TTC549 (cell line): ENCODE measurements around the gene ZP1.
"Not testable (repeated sequence)": the region's sequence is repeated elsewhere in the genome, so short reads cannot be mapped to it uniquely, and the experiment has no call there.

Experiments used
- FAIRE-seq: peaks from 2 replicates; lab custom pipeline; 2012; peaks lifted over from hg19 to GRCh38; lab: Jason Lieb, UNC

ZP1 gene, protein sequence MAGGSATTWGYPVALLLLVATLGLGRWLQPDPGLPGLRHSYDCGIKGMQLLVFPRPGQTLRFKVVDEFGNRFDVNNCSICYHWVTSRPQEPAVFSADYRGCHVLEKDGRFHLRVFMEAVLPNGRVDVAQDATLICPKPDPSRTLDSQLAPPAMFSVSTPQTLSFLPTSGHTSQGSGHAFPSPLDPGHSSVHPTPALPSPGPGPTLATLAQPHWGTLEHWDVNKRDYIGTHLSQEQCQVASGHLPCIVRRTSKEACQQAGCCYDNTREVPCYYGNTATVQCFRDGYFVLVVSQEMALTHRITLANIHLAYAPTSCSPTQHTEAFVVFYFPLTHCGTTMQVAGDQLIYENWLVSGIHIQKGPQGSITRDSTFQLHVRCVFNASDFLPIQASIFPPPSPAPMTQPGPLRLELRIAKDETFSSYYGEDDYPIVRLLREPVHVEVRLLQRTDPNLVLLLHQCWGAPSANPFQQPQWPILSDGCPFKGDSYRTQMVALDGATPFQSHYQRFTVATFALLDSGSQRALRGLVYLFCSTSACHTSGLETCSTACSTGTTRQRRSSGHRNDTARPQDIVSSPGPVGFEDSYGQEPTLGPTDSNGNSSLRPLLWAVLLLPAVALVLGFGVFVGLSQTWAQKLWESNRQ

DNA sequence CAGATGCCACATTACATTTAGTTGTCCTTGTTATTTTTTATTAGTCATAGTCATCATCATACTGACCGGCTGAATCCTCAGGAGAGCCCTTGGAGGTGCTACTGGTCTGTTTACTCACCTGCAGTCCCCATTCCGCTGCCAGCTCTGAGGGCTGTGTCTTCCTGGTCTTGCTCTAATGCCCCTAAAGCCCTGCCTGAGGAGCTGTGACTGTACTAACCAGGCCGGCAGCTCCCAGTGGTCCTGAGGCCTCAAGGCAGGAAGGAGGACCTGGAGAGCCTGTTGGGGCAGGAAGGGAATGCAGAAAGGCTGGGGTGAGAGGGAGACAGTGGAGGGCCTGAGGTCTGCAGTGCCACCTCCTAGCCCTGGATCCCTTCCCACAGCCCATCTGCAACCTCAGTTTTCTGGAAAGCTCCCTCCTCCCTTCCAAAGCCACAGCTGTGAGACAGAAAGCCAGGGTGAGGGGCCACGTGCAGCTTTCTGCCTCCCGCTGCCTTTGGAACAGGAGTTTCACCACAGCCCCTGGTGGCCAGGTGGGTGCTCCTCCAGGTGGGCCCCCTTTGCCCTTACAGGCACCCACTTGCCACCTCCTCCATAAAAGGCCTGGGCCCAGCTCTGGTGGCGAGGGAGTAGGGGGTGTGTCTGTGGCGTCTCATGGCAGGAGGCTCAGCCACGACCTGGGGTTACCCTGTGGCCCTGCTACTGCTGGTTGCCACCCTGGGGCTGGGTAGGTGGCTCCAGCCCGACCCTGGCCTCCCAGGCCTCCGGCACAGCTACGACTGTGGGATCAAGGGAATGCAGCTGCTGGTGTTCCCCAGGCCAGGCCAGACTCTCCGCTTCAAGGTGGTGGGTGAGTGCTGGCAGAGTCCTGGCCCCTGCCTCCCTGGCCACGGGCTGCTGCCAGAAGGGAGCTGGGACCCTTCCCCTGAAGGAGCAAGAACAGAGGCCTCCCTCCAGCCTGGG, at the start of gene ZP1:
TSS of gene ZP1 (plus strand) at position 632 of the 960 bp plus-strand sequence. CDS start at position 652, 20 bp downstream.
- FAIRE-seq: no peak

DNA sequence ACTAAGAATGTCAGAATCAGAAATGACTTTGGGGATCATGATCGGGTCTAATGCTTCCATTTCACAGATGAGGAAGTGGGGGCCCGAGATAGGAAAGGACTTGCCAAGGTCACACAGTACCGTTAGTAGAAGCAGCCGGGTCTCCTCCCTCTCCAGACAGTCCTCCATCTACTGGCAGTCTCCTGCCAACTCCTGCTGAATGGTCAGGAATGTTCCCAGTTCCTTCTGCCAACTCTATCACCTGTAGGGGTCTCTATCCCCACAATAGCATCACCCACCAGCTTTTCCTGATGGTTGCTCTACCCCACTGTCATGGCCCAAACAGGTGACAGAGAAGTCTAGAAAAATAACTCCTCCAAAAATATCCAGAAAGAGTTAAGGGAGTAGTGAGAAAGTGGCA, 49.3 kb upstream of the ZP1 start:
- no peak for FAIRE-seq

DNA sequence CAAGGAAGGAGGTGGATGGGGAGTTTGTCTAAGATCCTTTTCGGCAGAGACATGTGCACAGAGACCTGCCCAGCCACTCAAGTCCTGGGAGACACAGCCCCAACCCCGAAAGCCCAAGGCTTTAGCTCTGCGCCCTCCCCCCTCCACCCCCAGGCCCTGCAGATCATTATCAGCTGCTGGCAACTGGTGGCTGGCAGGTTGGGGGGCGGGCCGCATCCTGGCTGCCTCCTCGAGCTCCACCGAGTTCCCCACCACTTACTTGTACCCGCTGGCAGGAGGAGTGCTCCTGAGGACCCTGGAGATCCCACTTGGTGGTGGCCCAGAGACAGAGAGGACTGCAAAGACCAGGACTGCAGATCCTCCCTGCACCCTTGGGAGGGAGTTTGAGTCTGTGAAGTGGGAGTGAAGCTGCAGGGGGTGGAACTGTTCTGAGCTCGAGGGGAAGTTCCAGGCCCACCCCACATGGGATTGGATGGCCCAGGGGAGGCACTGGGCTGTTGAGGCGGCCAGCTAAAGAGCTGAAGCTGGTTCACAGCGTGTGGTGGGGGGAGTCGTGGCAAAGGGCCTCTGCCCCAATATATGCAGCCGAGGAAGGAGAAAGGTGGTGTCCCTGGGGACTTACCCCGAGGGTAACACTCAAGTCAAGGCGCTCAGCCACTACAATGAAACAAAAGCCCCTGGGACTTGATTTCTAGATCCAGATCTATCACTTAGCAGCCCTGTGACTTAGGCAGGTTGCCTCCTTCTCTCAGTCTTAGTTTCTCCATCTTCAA, 45.3 kb upstream of the ZP1 start:
- FAIRE-seq: no peak

DNA sequence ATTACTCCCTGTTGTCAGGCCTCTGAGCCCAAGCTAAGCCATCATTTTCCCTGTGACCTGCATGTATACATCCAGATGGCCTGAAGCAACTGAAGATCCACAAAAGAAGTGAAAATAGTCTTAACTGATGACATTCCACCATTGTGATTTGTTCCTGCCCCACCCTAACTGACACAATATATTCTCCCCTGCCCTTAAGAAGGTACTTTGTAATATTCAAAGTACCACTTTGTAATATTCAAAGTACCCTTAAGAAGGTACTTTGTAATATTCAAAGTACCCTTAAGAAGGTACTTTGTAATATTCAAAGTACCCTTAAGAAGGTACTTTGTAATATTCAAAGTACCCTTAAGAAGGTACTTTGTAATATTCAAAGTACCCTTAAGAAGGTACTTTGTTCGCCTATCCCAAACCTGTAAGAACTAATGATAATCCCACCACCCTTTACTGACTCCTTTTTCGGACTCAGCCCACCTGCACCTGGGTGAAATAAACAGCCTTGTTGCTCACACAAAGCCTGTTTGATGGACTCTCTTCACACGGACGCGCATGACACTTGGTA, 43.5 kb upstream of the ZP1 start:
- not testable (repeated sequence) for FAIRE-seq

DNA sequence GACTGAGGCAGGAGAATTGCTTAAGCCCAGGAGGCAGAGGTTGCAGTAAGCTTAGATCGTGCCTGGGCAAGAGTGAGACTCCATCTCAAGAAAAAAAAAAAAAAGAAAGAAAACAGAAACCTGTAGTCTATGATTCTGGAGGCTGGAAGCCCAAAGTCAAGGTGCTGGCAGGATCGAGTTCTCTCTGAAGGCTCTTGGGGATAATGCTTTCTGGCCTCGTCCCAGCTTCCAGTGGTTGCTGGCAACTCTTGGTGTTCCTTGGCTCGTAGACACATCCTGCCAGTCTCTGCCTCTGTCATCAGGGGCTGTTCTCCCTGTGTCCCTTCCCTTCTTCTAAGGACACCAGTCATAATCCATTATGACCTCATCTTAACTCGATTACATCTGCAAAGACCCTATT, 42.2 kb upstream of the ZP1 start:
- no peak for FAIRE-seq

DNA sequence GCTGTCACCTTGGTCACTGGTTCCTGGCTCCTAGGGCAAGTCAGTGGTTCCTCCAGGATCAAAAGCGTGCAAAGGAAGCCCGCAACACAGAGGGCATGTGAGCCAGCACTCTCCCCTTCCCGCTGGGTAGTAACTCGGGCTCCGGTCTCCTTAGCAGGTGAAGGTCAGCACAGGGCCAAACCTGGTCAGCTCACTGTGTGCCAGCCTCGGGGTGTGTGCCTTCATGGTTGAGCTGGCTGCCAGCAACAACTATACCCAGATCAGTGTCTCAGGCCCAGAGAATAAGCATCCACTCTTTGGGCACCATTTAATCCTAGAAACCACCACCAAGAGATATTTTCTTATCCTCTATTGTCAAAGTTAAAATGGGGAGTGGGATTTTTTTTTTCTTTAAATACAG, 41.6 kb upstream of the ZP1 start:
- FAIRE-seq: no peak

DNA sequence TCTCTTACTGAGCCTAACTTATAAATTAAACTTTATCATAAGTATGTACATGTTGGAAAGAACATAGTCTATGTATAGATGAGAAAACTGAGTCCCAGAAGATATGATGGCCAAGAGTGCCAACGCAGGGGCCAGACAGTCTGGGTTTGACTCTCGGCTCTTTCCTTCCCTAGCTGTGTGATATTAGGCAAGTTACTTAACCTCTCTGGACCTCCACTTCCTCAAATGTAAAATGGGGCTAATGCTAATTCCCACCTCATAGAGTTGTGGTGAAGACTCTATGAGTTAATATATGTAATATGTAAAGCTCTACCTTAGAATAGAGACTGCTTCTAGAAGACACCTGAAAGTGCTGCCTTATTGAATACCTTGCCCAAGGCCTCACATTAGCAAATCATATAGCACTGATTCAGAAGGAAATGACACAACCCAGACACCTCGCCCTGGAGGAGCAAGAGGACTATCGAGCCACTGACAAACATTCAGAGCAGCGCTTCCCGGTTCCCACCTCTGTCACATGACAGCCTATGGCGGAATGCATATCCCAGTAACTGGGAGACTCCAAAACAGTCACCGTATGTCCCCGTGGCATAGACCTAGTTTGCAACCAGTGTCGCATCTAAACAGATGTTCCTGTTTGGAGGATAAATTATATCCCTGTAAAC, 36.7 kb upstream of the ZP1 start:
- no peak for FAIRE-seq

DNA sequence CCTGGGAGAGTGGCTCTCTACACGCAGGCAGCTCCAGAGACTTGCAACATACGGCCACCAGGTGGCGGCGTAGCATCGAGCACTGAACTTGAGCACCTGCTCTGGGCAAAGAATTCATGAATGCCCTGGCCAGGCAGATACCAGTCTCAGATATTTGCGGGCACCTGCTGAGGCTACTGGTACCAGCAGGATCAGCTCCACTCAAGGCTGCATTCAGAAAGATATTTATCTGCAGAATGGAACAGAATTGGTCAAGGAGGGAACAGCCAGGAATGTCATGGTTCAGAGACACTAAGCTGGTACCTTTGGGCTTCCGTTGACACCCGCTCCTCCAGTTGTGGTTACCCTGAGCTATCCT, 36.2 kb upstream of the ZP1 start:
- no peak for FAIRE-seq

DNA sequence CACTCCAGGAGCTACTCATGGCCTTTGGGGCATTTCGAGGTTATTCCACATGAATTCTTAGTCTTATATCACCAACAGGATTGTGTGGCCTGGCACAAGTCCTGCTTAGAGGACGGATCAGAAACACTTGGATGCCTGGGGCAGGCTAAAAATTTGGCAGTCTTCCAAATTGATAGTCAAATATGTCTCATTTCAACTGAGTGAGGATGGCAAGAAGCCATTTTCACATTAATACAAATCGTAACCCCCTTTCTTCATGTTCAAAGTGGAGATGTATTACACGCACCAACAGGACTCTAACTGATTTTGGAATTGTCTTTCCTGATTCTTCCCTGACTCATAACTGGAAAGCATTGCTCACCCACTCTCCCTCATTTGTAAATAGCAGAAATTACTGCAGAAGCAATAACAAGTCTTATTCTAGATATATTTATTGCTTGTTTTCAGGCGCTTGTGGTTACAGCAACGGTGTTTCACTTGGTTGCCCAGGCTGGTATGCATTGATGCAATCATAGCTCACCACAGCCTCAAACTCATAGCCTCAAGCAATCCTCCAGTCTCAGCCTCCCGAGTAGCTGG, 35.8 kb upstream of the ZP1 start:
- no peak for FAIRE-seq

DNA sequence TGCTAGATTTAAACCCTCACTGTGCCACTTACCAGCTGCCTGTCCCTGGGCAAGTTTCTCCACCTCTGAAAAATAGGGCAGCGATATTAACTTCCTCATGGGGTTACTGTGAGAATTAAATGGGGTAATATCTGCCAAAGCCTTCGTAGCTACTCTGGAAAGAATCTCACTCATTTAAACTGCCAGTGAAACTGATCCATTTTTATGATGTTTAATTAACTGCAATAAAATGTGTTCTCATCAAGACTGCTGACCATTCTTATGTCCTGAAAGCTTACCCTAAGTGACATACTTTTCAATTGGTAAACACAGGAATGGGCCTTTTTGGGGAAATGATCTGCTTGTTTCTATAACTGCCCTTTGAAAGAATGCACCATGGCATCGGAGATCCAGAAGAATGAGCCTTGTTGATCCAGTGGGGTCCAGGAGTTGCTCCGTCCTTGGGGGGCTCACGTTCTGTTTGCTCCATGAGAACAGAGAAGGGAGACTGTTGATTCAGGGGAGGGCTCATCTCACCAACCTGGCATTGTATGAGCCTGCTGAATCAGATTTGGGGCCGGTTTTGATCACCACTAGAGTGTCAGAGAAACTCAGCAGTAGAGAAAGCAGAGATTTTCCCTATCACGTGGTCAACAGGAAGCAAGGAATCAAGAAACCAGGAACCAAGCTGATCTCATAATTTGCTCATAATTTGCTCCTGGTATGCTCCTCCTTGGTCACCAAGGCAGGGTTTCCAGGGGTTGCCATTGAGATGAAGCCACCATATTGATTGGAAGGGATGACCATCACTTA, 32.4 kb upstream of the ZP1 start:
- FAIRE-seq: no peak

DNA sequence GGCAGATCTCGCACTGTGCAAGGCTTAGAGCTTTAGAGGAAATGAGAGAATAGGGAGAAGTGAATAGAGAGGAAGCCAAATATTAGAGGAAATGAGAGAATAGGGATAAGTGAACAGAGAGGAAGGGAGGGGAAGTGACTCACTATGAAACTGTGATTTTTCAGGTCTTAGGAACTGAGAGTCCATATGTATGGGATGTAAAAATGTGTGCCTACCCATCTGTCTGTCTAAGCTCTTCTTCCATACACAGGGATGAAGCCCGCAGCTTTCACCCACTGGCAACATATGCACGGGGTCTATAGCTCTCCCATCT, 31.9 kb upstream of the ZP1 start:
- FAIRE-seq: no peak

DNA sequence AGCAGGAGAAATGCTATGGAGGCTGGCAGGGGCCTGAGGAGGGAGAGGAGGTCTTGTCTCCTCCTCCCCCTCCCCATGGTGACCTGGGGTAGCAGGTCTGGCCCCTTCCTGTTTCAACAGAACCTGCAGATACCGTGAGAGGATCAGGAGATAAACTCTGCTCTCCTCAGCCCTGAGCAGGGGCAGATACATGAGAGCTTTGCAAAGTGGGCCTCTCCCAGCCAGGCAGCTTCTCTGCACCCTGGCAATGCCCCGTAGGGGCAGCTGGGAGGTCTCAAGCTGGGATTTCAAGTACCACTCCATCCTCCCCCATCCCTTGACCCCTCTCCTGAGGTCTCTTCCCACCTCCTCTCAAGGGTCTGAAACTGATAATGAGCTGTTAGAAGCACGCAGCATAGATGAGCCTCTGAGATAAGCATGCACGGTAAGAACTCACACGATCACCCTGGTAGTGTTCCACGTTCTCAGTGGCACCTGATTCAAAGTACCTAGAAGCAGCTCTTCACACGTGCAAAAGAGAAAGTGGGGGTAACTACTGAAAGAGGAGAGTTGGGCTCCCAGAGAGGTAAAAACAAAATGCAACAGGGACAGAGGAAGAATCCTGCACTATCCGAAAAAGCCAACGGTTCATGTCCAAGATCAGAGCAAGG, 30.4 kb upstream of the ZP1 start:
- no peak for FAIRE-seq

DNA sequence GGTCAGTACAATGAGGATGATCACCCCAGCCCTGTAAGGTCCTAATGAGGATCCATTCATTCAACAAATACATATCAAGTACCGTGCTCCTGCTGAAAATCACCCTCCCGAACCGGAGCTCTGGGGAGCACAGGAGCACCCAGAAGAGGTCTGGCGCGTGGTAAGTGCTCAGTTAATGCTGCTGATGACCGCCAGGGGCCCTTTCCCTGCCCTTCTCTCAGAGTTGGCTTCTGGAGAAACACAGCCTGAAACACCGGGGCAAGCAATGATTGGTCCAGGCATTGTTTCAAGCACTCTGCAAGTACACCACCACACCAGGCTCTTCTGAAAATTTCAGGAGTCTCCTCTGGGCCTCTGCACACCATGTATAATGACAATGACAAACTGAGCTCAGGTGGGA, 29.2 kb upstream of the ZP1 start:
- FAIRE-seq: no peak

DNA sequence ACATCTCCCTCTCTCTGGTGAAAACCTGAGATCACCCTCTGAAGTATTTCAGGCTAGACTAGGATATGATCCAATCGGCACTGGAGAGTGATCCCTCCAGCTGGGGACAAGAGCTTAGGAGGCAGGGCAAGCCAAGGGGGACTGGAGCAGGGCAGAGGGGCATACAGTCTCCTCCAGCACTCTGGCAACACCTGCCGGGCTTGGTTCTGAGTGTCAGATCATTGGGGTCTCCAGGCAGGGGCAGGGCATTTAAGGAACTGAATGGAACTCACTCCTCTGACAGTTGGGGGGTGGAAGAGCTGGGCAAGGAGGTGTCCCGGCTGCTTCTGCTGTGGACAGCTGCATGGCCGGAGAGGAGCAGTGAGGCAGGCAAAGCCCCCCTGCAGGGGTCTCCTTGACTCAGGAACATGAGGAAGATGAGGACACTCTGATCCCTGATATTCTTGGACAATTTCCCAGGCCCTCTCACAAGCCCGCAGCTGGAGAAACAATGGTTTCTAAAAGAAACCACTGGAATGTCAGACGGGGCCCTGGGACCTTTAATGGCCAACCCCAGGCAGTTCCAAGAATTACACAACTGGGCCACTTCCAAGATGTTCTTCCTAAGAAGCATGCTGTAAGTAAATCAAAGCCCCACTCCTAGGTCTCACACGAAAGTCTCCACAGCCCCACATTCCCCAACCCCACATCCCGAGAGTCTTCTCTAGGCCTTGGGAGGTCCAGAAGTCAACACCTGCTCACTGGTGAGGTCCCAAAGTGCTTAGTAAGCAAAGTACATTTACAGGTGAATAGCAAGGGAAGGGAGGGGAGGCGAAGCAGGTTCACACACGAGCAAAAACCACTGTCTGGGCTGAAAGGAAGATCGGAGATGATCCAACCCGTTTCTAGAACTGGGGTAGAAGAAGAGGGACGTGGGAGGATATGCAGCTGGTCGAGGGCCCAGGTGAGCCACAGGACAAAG, 26.6 kb upstream of the ZP1 start:
- no peak for FAIRE-seq

DNA sequence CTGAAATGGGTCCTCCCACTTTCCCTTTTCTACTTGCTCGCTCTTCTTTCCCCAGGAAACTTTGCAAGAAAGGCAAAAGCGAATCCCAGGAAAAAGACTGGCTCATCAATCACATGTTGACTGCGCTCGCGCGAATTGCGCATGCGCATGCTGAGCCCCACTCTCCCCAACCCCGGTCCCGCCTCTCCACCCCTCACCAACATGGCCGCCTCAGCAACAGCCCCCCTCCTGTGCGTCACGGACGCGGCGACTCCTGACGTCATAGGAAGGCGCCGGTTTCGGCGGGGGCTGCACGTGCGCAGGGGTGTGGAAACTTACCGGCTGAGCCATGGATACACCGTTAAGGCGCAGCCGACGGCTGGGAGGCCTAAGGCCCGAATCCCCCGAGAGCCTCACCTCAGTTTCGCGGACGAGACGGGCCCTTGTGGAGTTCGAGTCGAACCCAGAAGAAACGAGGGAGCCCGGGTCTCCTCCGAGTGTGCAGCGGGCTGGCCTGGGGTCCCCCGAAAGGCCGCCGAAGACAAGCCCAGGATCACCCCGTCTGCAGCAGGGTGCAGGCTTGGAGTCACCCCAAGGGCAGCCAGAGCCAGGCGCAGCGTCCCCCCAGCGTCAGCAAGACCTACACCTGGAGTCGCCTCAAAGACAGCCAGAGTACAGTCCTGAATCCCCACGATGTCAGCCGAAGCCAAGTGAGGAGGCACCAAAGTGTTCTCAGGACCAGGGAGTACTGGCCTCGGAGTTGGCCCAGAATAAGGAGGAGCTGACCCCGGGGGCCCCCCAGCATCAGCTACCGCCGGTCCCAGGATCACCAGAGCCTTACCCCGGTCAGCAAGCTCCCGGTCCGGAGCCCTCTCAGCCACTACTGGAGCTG, 25.3 kb upstream of the ZP1 start, which contains the start of gene CCDC86:
TSS of gene CCDC86 (plus strand) at position 317 of the 871 bp plus-strand sequence. CDS start at position 329, 12 bp downstream.
- FAIRE-seq: peak; percentile 65

DNA sequence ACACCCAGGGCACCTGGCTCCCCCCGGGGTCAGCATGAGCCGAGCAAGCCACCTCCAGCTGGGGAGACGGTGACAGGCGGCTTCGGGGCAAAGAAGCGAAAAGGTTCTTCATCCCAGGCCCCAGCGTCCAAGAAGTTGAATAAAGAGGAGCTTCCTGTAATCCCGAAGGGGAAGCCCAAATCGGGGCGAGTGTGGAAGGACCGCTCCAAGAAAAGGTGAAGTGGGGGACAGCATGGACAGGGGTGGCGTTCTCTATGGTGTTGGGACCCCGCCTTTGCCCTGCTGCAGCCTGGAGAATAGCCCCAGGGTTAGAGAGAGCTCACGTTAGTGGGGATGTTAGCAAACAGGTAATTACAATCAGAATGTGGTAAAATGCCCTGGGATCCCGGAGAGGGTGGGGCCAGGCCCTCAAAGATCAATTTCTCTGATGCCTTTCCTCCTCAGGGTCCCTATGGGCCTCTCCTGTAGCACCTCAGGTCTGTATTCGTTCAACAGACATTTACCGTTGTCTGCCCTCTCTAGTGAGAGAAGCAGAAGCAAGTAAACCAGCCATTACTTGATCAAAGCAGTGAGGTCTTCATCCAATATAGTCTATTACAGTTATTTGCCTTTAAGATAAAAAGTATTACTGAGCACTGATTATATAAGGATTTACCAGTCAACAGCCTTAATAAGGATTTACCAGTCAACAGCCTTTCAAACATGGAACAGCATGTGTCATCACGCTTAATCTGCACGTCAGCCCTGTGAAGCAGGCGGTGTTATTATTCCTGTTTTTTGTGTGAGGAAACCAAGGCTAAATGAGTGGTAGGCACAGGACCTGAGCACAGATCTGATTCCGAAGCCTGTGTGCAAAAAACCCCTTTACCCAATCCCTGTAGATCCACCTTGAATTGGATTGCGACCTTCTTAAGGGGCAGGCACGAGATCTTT, 24.4 kb upstream of the ZP1 start:
- FAIRE-seq: no peak
